ENCODE data around the gene CD300C.
"Not testable (repeated sequence)": the region's sequence is repeated elsewhere in the genome, so short reads cannot be mapped to it uniquely, and the experiment has no call there.

Gene CD300C

DNA sequence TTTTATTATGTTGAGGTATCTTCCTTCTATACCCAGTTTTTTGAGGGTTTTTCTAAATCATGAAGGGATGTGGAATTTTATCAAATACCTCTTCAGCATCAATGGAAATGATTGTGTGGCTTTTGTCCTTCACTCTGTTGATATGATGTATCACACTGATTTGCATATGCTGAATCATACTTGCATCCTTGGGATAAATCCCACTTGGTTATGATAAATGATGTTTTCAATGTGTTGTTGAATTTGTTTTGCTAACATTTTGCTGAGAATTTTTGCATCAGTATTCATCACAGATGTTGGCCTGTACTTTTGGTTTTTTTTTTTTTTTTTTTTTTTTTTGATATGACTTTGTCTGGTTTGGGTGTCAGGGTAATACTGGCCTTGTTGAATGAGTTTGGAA, 37.8 kb downstream of the CD300C start:
- DNase-seq: no peak

DNA sequence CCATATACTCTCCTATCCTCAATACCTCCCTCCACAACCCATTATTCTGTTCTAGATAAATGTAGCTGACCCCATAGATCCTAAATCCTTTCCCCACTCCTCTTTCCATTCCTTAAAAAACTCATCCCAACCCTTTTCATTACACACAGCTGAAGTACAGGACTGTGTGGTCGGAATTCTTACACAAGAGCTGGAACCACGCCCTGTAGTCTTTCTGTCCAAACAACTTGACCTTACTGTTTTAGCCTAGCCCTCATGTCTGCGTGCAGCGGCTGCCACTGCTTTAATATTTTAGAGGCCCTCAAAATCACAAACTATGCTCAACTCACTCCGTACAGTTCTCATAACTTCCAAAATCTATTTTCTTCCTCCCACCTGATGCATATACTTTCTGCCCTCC, 42.0 kb downstream of the CD300C start:
- not testable (repeated sequence) for DNase-seq

DNA sequence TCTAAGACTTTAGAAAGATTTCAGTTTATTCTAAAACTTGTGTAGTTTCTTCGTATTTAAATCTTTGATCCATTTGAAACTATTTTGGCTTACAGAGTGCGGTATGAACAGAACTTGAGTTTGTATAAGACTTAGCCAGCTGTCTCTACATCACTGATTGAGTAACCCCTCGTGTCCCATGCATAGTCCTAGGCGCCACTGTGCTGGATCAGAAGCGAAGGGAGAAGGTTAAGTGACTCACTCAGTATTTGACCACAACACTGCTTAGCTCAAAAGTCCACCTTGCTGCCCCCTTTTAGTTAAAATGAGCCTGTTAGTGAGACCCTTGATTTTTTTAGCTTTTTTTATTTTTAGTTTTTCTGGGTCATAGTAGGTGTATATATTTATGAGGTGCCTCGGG, 43.1 kb downstream of the CD300C start:
- no peak for DNase-seq

GRCh38 chr17:74499992-74500391, 45.9 kb downstream of the CD300C start:
- DNase-seq: no peak

DNA sequence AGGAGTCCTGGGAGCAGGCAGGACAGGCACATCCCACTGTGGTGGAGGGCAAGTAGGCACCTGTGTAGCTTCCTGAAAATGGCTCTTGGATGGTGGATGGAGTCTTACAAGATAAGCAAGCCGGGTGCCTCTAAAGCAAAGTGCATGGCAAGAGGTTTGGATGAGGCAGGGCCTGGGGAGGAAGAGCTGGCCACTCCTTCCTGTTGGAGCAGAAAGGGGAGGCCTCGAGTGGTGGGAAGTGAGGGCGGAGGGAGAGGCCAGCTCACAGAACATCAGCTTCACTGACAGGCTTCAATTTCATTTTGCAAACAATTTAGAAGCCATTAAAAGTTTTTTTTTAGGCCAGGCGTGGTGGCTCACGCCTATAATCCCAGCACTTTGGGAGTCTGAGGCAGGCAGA, 48.4 kb downstream of the CD300C start:
- no peak for DNase-seq

DNA sequence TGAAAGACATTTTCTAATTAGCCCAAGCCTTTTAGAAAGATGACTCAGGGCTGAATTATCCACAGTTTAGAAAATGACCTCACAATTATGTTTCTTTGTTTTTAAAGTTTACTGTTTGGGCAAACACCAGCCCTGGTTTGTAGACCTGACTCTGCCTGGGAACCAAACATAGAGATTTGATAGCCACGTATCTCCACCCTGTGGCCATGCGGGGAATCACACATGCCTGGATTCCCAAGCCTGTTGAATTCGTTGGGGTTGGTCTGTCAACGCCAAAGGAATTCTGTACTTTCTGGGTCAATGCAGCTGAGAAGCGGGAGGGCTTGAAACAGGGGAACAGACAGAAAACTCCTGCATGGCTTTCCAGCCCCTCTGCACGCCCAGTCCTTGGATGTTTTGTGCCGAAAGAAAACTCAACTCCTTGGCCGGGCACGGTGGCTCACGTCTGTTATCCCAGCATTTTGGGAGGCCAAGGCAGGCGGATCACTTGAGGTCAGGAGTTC, 52.5 kb downstream of the CD300C start:
- peak; percentile 44 for DNase-seq

DNA sequence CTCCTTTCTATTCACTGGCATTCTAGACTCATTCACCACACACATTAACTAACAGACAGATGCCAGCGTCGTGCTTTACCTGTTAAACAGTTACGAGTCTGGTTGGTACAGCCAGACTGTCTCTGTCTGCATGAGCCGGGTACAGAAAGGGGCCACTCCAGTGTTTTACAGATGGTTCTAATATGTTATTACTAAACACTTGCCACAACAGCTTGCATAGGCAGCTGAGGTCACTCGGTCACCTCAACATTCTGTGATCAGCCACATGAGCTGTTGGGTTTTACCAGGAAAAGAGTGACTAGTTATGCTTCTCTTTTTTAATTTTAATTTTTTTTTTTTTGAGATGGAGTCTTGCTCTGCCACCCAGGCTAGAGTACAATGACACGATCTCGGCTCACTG, 54.3 kb downstream of the CD300C start:
- DNase-seq: peak; percentile 58

Data from NCI-H524 treated with DMSO at 0.1 percent for 48 hours (cell line).